Left renal cortex interstitium (tissue), 4 donors: ENCODE data around the gene ITPR1. TPM values are rescaled to one million over a fixed set of nuclear protein-coding genes. Genes with fewer than 3 reads are reported as not detected.

Source experiments
- DNase-seq, 4 donors: peaks; one replicate each; pipeline ENCODE4 v3.0.0-alpha.2; 2013; ENCODE audit warnings: low read depth in 4 of 4, low spot score in 2 of 4, missing footprints in 1 of 4
- polyA plus RNA-seq, 4 donors: library from polyadenylated mRNA; unstranded; fragments of 120-200 nt; gene quantifications; one replicate each; pipeline ENCODE4 v1.2.1, GENCODE V29; 2013; ENCODE audit not compliant: insufficient read length in 4 of 4

ITPR1 gene
- polyA plus RNA-seq, 4 donors, result 43.9 to 60.1 (median 53.5) TPM

GRCh38 chr3:4732925-4733324, 239.8 kb downstream of the ITPR1 start:
- DNase-seq, result no peak

GRCh38 chr3:4734454-4734853, 241.3 kb downstream of the ITPR1 start:
- DNase-seq, result no peak

- DNase-seq, result no peak
Observed at GRCh38 chr3:4735243-4735642, 242.1 kb downstream of the ITPR1 start.

GRCh38 chr3:4736284-4736861, 243.2 kb downstream of the ITPR1 start:
- DNase-seq, result no peak

GRCh38 chr3:4738737-4739274, 245.7 kb downstream of the ITPR1 start:
- DNase-seq, result no peak

GRCh38 chr3:4739289-4740236, 246.4 kb downstream of the ITPR1 start:
- DNase-seq, result no peak

- DNase-seq, result no peak
Observed at GRCh38 chr3:4740397-4741105, 247.4 kb downstream of the ITPR1 start.

GRCh38 chr3:4741106-4741403, 247.9 kb downstream of the ITPR1 start:
- no peak for DNase-seq

- no peak for DNase-seq
Observed at GRCh38 chr3:4741404-4742307, 248.5 kb downstream of the ITPR1 start.

- DNase-seq, result no peak
Observed at GRCh38 chr3:4742359-4742758, 249.2 kb downstream of the ITPR1 start.

- DNase-seq, result no peak
Observed at GRCh38 chr3:4743371-4743770, 250.2 kb downstream of the ITPR1 start.

- DNase-seq, result no peak
Observed at GRCh38 chr3:4744405-4745234, 251.5 kb downstream of the ITPR1 start.

GRCh38 chr3:4745235-4745610, 252.1 kb downstream of the ITPR1 start:
- DNase-seq, result no peak

GRCh38 chr3:4746241-4746958, 253.3 kb downstream of the ITPR1 start:
- no peak for DNase-seq

GRCh38 chr3:4748127-4748526, 255.0 kb downstream of the ITPR1 start:
- no peak for DNase-seq

GRCh38 chr3:4748701-4749378, 255.7 kb downstream of the ITPR1 start:
- DNase-seq, result no peak

GRCh38 chr3:4749567-4750002, 256.4 kb downstream of the ITPR1 start:
- DNase-seq, result no peak

- no peak for DNase-seq
Observed at GRCh38 chr3:4750306-4750968, 257.3 kb downstream of the ITPR1 start.
